Panc1 (cell line): Measurements from ENCODE around the gene SYCE3.

ENCODE experiments used
- POLR2AphosphoS5 ChIP-seq: IDR thresholded peaks from 2 replicates; pipeline ENCODE4 v1.6.1; 2012; ENCODE audit warnings: mild to moderate bottlenecking, low read depth, low read length, moderate library complexity
- TF ChIP-seq, protein P1 (sequence below): fragments of 450-650 bp; IDR thresholded peaks from 2 replicates; pipeline ENCODE4 v1.5.1; 2017; ENCODE audit warnings: mild to moderate bottlenecking

DNA sequence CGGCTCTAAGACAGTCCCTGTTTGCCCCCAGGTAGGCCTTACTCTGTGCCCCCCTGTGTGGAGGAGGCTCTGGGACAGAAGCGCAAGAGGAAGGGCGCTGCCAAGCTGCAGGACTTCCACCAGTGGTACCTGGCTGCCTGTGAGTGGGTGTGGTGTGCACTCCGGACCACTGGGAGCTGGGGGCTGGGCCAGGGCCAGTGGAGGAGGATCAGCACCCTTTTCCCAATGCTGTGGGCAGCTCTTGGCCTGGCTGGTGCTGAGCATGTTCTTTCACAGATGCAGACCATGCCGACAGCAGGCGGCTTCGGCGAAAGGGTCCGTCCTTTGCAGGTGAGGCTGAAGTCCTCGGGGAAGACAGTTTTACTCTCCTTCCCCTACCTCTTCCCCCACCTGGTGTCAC, 41.0 kb downstream of the SYCE3 start:
- no peak for TF ChIP-seq POLR2AphosphoS5
- TF ChIP-seq, protein P1, sequence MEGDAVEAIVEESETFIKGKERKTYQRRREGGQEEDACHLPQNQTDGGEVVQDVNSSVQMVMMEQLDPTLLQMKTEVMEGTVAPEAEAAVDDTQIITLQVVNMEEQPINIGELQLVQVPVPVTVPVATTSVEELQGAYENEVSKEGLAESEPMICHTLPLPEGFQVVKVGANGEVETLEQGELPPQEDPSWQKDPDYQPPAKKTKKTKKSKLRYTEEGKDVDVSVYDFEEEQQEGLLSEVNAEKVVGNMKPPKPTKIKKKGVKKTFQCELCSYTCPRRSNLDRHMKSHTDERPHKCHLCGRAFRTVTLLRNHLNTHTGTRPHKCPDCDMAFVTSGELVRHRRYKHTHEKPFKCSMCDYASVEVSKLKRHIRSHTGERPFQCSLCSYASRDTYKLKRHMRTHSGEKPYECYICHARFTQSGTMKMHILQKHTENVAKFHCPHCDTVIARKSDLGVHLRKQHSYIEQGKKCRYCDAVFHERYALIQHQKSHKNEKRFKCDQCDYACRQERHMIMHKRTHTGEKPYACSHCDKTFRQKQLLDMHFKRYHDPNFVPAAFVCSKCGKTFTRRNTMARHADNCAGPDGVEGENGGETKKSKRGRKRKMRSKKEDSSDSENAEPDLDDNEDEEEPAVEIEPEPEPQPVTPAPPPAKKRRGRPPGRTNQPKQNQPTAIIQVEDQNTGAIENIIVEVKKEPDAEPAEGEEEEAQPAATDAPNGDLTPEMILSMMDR, result no peak
